Measurements from ENCODE around the gene RPSA.
"Not testable (repeated sequence)": the region's sequence is repeated elsewhere in the genome, so short reads cannot be mapped to it uniquely, and the experiment has no call there.

The RPSA gene

DNA sequence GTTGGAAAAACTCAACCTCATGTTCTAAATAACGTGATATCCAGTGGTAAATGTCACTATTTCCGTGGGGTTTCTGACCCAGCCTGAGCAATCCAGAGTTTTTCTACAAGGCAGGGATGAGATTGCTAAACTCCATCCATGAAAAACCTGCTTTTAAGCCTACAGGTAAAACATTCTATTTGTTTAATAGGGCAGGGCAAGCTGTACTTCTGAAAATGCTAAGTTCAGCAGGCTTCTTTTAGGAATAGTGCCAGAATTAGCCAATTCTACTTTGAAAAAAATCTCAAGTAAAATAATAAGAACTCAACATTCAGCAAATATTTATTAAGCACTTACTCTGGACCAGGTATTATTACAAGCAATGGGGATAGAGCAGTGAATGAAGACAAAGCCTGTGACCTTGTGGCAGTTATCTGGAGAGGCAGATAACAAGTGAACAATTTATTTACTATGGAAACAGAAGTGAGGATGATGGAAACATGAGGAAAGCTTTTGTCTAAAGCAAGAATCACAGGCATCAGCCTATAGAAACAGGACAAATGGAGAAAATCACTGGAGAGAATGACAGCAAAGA, 13.3 kb downstream of the RPSA start:
- no peak for DNase-seq (ENCODE audit: low spot score)

DNA sequence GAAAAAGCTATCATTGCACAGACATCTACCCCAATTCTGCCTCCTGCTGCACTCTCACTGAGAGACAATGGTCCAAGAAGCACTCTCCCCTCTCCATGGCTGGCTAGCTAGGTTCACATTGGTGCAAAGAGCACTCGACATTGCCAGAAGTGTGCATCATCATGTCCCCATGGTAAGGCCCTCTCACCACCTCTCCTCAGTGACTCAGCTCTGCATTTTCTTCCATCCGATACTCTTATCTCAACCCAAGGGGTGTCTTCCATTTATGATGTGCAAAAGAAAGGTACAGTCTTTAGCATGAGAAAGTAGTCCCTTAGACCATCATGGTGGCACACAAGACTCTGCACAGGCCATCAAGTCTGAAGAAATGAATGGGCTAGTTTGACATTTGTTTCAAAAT, 14.0 kb downstream of the RPSA start:
- DNase-seq (ENCODE audit: low spot score) = no peak

DNA sequence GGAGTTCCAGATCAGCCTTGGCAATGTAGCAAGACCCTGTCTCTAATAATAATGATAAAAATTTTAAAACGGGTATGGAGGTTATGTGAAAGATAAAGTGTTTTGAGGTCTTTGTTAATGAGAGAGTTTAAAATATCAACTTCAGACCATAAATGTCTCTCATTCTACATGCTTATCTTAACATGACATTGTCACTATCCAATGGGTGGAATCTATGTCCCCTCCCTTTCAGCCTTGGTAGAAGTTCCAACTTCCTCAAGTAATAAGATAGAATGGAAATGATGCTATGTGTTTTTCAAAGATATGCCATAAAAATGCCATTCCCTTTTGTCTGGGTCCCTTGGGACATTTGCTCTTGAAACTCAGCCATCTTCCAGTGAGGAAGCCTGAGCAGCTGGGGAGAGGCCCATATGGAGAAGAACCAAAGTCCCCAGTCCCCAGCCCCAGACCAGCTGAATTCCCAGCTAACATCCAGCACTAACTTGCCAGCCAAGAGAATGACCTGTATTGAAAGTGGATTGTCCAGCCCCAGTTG, 17.0 kb downstream of the RPSA start:
- no peak for DNase-seq (ENCODE audit: low spot score)

DNA sequence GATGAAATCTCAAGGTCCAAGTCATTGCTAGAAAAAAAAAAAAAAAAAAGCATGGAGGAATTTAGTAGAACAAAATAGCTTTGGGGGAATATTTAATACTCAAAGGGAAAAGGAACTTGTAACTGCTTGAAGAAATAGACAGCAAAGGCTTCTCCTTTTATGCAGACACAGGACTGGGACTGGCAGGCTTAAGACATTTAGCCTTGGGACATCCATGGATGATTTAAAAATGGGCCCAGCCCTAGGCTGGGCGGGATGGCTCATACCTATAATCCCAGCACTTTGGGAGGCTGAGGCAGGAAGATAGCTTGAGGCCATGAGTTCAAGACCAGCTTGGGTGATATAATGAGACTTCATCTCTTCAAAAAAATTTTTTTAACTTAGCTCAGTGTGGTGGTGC, 19.8 kb downstream of the RPSA start:
- no peak for DNase-seq (ENCODE audit: low spot score)

DNA sequence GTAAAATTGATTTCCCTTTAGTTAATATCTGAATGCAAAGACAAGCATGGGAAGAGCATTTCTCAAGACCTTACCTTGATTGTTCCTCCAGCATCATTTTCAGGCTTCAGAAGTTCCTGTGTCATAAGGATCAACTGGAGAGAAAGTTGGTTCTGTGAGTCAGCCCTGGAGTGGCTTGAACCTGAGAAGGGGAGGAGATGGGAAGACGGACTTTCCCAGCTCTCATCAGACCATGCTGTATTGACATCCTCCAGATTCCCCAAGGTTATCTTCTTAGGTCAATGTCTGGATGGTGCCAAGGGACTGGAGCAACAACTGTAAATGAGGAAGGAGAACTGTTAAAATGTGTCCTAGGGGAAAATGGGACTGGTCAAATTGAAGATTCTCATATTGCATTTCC, 21.0 kb downstream of the RPSA start:
- DNase-seq (ENCODE audit: low spot score) = peak; percentile 50

DNA sequence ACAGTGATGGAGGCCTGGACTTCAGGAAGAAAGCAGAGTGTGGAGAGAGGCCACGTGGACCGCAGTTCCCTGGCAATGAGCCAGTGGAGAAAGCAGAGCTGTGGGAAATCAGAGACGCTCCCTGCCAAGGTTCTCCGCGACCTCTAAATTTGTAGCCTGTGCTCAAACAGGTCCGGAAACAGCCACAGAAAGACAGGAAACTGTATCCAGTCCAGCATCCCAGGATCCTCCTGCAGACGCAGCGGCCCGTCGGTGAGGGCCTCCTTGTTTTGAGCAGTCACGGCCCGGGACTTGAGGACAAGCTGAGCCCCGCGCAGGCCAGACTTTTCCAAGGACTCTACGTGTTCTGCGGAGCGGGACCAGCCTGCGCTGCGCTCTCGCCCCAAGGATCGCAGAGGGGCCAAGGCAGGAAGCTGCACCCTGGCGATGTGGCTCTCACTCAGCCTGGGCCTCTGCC, 22.3 kb downstream of the RPSA start:
- DNase-seq (ENCODE audit: low spot score) = no peak

DNA sequence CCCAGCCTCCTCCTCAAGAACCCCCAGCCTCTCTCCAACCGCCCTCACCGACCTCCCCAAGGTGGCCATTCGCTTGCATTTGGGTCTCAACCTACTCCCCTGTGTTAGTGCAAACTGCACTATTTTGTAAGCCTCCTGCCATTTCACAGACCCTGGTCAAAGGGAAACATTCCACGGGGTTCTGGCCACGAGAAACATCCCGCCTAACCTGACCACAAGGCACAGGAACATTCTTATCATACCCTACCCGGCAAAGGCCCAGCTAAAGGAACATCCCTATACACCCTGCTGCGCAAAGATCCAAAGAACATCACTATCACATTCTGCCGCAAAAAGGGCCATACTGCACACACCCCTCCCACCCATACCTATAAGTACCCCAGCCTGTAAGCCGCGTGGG, 22.9 kb downstream of the RPSA start:
- DNase-seq (ENCODE audit: low spot score) = no peak

DNA sequence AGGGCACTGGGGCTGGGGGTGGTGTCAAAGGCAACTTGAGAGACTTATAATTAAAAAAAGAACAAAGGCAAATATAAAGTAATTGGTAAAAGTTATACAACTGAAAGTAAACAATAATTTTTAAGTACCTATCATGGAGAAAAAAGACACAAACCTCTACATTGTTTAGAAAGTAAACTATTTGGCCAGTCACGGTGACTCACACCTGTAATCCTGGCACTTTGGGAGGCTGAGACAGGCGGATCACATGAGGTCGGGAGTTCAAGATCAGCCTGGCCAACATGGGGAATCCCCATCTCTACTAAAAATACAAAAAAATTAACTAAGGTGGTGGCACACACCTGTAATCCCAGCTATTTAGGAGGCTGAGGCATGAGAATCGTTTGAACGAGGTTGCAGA, 25.8 kb downstream of the RPSA start:
- peak; percentile 41 for DNase-seq (ENCODE audit: low spot score)

DNA sequence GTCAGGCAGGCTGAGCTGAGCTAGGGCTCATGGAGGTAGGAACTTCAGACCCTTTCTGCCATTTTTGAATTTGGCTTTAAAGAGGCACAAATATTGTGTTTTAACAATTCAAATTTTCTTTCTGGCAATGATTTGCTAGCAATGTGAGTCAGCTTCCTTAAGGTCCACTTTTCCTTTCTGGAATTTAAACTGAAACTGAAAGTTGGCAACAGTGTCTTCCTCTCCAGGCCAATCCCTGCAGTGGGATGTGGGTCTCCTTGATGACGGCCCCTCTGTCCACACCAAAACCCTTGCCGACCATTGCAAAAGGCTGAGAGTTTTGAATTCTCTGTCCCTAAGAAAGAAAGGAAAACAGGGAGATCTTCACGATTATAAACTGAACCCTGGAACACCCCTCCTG, 27.1 kb downstream of the RPSA start:
- peak; percentile 82 for DNase-seq (ENCODE audit: low spot score)

DNA sequence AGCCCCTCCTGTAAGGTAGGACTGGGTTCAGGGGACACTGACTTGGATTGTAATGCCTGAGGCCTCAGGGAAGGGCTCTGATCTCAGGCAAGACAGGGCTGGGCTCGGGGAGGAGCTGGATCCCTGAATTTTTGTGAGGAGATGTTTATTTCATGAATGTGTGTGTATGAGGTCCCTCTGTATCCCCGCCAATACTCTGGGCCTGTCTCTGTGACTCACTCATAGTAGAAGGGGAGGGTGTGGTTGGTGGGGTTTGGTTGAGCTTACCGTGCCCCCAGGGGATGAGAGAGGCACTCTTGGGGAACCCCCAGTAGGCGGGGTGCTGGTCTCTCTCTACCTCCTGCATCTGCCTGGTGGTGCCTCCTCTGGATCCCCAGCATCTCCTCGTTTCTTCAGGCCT, 28.1 kb downstream of the RPSA start:
- DNase-seq (ENCODE audit: low spot score) = peak; percentile 41

DNA sequence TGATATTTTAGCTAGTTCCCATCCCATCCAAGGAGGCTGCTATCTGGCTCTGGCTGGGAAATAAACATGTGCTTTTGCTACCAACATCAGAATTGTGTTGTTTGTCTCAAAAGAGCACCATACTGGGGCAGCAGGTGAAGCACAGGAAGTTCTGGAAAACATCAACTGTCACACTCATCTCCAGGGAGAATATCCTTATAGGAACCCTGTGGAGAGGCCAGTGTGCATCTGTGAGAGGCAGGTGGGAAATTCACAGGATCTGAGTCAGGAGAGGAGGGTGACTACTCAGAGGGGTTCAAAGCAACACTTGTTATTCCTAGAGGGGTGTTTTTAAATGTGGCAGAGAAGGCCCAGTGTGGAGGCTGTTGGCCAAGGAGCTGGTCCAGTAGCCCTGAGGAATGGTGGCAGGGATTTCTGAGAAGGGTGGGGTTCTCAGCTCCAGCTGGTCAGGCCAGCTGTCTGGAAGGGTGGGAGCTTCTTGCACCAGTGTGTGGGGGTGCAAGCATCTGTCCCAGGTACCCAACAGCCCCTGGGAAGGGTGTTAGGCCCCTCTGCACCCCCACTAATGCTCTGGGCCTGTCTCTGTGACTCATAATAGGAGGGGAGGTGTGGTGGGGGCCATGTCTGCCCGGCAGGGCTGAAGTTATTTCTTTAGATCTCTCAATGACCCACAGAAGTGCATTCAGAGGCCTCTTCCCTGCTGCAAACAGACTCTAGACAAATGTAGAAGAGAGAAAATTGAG, 28.7 kb downstream of the RPSA start:
- peak; percentile 82 for DNase-seq (ENCODE audit: low spot score)

DNA sequence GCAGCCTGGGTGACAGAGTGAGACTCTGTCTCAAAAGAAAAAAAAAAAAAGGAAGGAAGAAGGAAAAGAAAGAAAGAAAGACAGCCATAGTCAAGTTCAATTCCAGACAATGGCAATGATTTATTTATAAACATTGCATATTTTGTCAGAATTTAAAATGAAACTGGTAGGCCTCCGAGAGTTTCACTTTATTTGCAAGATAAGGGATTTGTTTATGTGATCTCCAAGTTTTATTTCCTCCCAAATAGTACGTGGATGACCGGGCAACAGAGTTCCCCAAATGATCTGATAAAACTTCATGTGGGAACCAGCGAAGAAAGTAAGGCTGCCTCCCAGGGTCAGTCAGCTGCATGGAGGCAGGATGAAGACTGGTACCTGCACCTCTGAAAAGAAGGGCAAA, 32.4 kb downstream of the RPSA start:
- DNase-seq (ENCODE audit: low spot score) = no peak

DNA sequence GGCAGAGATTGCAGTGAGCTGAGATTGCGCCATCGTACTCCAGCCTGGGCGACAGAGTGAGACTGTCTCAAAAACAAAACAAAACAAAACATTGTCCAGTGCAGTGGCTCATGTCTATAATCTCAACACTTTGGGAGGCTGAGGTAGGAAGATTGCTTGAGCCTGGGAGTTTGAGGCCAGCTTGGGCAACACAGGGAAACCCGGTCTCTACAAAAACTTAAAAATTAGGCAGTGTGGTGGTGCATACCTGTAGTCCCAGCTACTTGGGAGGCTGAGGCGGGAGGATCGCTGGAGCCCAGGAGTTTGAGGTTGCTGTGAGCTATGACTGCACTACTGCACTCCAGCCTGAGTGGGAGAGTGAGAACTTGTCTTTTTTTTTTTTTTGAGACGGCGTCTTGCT, 33.8 kb downstream of the RPSA start:
- no peak for DNase-seq (ENCODE audit: low spot score)

DNA sequence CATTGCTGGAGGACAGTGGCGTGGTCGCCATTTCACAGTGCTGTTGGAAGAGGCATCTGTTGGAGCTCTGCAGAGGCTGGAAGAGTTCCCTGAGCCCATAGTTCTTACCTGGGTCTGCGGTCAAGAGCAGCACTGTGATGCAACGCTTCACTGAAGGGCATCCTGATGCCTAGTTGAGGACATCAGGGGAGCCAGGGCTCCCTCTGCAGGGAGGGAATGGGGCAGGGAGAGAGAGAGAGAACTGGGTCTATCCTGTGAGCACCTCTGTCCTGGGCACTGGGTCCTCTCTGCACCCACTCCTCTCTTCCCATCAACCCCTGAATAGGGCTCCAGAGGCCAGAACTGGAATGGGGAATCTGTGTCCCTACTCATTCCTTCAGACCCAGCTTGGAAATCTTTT, 37.0 kb downstream of the RPSA start:
- DNase-seq (ENCODE audit: low spot score) = peak; percentile 38

DNA sequence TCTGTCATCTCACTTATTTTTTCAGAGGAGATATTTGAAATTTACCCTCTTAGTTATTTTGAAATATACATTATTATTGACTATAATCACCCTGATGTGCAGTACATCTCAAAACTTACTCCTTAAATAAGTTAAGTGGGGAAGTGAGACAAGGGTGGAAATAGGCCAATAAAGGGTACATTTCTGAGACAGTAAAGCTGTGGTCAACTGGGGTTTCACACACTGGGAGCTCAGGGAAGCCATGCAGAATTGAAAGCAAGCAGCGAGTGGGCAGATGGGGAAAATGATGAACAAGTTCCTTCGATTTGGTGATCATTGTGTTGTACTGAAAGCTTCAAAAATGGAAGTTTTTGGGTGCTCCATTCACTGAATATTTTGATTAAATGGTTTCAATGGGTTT, 39.4 kb downstream of the RPSA start:
- no peak for DNase-seq (ENCODE audit: low spot score)

DNA sequence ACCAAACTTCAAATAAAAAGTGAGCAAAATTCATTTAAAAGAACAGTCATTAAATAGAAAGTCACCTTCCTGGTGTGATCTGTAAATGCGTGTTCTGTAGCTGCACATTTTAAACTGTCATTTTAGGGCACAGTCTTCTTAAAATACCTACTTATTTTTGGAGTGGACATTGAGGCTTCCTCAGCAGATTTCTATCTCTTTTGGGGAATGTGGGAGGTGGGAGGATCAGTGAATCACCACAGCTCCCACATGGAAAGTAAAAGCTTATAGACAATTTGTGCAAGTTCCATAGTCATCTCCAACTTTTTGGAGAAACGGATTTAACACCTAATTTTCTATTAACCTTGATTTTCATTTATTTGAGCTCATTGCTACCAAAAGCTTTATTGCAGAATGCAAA, 39.9 kb downstream of the RPSA start:
- DNase-seq (ENCODE audit: low spot score) = no peak

DNA sequence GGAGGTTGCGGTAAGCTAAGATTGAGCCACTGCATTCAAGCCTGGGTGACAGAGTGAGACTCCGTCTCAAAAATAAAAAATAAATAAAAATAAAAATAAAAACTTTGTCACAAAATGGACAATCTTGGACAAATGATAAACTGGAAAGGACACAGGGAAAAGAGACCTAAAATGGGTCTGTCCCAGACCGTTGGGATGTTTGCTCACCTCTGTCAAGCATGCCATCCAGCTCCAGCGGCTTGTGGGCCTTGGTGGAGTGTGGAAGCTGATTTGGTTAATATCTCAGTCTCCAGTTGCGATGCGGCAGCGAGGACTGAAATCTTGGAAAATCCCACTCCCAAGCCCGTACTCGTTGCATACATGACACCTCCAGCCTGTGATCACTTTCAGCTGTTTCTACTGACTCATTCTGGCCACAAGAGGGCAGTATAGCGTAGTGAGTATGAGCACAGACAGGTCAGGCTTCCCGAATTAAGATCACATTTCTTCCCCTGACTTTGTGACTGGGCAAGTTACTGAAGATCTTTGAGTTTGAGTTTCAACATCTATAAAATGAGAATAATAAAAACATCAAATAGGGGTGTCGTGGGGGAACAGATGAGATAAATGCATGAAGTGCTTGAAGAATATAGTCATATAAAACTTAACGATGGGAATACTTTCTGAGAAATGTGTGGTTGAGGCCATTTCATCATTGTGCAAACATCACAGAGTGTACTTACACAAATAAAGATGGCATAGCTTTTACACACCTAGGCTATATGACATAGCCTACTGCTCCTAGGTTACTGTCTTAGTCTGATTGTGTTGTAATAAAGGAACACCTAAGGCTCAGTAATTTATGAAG, 41.3 kb downstream of the RPSA start:
- DNase-seq (ENCODE audit: low spot score) = peak; percentile 83

DNA sequence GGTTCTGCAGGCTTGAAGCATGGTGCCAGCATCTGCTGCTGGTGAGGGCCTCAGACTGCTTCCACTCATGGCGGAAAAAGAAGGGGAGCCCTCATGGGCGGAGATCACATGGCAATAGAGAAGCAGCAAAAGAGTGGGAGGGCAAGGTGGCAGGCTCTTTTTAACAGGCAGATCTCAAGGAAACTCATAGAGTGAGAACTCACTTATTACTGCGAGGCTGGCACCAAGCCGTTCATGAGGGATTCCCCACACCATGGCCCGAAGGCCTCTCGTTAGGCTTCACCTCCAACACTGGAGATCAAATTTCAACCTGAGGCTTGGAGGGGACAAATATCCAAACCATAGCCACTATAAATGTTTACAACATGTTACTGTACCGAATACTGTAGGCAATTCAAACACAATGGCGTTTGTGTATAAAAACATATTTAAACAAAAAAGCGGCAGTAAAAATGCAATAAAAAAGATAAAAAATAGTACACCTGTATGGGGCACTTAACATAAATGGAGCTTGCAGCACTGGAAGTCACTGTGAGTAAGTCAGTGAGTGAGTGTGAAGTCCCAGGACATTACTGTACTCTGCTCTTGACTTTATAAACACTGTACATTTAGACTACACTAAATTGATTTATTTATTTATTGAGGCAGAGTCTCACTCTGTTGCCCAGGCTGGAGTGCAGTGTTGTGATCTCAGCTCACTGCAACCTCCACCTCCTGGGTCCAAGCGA, 42.1 kb downstream of the RPSA start:
- no peak for DNase-seq (ENCODE audit: low spot score)

DNA sequence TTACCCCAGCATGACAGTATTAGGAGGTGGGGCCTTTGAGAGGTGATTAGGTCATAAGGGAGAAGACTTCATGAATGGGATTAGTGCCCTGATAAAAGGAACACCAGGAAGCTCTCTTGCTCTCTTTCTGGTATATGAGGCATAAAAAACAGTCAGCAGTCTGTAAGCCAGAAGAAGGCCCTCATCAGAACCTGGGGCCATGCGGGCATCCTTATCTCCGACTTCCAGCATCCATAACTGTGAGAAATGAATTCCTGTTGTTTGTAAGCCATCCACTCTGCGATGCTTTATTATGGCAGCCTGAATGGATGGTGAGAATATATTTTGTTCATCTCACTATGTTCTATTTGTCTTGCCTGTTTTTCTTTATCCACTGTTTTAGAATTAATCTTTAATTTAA, 43.3 kb downstream of the RPSA start:
- DNase-seq (ENCODE audit: low spot score) = no peak

DNA sequence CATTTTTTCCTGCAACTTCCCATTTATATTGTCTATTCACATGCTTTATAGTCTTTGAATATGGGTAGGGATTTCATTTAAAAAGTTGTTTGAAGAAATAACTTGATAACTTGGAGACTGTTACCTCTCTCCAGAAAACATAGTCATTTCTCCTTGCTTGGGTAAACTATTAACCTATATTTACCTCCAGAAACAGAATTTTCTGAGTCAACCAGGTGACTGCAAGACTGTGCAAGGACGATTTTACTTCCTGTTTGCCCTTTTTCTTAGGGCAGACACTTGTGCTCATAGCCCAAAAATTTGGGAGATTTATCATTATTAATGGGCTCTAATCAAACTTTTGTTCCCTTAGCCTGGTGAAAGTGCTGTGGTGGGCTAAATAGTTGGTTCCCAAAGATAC, 46.6 kb downstream of the RPSA start:
- peak; percentile 64 for DNase-seq (ENCODE audit: low spot score)

DNA sequence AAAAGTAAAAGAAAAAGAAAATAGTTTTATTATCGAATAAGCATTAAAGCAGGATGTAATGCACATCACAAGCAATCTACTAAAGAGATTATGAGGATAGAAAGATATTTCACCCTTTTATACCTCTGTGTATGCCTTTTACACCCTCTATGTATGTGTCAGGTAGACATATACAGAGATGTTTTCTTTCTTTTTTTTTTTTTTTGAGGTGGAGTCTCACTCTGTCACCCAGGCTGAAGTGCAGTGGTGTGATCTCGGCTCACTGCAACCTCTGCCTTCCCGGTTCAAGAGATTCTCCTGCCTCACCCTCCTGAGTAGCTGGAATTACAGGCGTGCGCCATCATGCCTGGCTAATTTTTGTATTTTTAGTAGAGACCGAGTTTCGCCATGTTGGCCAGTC, 47.4 kb downstream of the RPSA start:
- DNase-seq (ENCODE audit: low spot score) = not testable (repeated sequence)

DNA sequence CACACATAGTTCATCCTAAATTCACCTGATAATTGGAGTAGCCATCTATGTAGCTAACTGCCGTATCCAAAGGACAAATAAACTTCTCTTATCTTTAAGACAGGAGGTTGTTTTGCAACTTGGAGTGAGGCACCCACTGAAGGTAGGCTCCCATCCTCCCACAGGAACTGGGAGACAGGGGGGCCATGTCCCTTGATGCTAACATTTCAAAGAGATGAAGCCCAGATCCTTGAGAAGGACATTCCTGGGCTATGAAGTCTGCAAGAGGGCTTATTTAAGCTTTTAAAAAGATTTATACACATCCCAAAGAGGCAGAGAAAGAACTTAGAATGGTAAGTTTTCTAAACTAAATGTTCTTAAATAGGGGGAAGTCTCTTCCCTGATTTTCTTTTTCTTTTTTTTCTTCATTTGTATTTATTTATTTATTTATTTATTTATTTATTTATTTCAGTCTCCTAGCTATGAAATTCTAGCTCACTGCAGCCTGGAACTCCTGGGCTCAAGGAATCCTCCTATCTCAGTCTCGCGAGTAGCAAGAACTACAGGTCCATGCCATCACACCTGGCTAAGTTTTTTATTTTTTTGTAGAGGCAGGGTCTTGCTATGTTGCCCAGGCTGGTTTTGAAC, 48.2 kb downstream of the RPSA start:
- DNase-seq (ENCODE audit: low spot score) = no peak
